Measurements from ENCODE around the gene ITPR1. TPM values are rescaled to one million over a fixed set of nuclear protein-coding genes. Genes with fewer than 3 reads are reported as not detected.

Gene ITPR1
- total and polyA plus RNA-seq, 2 experiments from 2014 or later: 6.8 to 21.0 TPM

DNA sequence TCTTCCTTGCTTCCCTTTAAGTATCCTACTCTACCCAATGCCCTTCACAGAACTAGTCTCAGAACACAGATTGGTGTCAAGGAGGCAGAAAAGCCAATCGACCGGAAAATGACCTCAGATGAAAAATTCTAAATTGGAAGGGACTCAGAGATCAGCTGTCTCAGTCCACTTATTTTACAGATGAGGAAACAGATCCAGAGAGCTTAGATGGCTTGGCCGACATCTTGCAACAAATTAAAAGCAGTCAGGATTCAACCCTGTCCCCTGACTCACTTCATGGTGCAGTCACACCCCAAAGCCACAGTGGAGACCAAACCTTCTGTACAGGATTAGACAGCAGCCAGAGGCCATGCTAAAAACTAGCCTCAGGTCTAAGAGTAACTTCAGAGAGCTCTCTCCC is 316.8 kb downstream of the ITPR1 start:
- Histone ChIP-seq H2AFZ (no peak overlapping the region), H4K20me1 (replicated peaks; ENCODE audit: insufficient read depth) (no peaks in the 10 kb centered on the region), H3F3A (replicated peaks; ENCODE audit: low read depth) (no peaks in the 10 kb centered on the region), H3K4me3 (no peak overlapping the region), H3K79me2 (replicated peaks; ENCODE audit: insufficient read depth) (no peaks in the 10 kb centered on the region), H3K27me3 (ENCODE audit: insufficient read depth) (no peaks in the 10 kb centered on the region), H3K27ac (ENCODE audit: low read depth) (no peak overlapping the region), H3K9me2 (ENCODE audit: insufficient read depth) (no peaks in the 10 kb centered on the region), H3K4me1 (ENCODE audit: insufficient read depth) (no peaks in the 10 kb centered on the region; the same call in 1 of the 2 replicates), H3K4me2 (no peak overlapping the region), H3K36me3 (ENCODE audit: insufficient read depth) (no peaks in the 10 kb centered on the region)
- no peak for ATAC-seq
- peaks cover 7% of the 10 kb centered on the region for H3K27me3 Mint-ChIP-seq (ENCODE audit: insufficient read depth, low read depth, poor library complexity)
- H3K27ac Mint-ChIP-seq: no peak overlapping the region
- no peak for DNase-seq (ENCODE audit: low spot score)
- peaks cover 1% of the 10 kb centered on the region; the same call in 1 of the 3 replicates for H3K36me3 Mint-ChIP-seq (ENCODE audit: low read depth)
- H3K4me1 Mint-ChIP-seq: peaks cover 13% of the 10 kb centered on the region
- H3K9me3 Mint-ChIP-seq: no peaks in the 10 kb centered on the region
- TF ChIP-seq ZNF114 (CRISPR knock-in tag; IDR thresholded peaks at IDR 0.05): no peak
- TF ChIP-seq POLR2AphosphoS5 (IDR thresholded peaks at IDR 0.05; ENCODE audit: low read depth): no peak
- TF ChIP-seq EZH2 (IDR thresholded peaks at IDR 0.05; ENCODE audit: low read depth, unreplicated experiment): no peak
- TF ChIP-seq ZNF331 (CRISPR knock-in tag; IDR thresholded peaks at IDR 0.05; ENCODE audit: low read depth): no peak
- no peak for TF ChIP-seq JUNB (IDR thresholded peaks at IDR 0.05; ENCODE audit: unreplicated experiment)
- no peak for TF ChIP-seq EZH2phosphoT487 (IDR thresholded peaks at IDR 0.05; ENCODE audit: unreplicated experiment)
- TF ChIP-seq, protein P1, sequence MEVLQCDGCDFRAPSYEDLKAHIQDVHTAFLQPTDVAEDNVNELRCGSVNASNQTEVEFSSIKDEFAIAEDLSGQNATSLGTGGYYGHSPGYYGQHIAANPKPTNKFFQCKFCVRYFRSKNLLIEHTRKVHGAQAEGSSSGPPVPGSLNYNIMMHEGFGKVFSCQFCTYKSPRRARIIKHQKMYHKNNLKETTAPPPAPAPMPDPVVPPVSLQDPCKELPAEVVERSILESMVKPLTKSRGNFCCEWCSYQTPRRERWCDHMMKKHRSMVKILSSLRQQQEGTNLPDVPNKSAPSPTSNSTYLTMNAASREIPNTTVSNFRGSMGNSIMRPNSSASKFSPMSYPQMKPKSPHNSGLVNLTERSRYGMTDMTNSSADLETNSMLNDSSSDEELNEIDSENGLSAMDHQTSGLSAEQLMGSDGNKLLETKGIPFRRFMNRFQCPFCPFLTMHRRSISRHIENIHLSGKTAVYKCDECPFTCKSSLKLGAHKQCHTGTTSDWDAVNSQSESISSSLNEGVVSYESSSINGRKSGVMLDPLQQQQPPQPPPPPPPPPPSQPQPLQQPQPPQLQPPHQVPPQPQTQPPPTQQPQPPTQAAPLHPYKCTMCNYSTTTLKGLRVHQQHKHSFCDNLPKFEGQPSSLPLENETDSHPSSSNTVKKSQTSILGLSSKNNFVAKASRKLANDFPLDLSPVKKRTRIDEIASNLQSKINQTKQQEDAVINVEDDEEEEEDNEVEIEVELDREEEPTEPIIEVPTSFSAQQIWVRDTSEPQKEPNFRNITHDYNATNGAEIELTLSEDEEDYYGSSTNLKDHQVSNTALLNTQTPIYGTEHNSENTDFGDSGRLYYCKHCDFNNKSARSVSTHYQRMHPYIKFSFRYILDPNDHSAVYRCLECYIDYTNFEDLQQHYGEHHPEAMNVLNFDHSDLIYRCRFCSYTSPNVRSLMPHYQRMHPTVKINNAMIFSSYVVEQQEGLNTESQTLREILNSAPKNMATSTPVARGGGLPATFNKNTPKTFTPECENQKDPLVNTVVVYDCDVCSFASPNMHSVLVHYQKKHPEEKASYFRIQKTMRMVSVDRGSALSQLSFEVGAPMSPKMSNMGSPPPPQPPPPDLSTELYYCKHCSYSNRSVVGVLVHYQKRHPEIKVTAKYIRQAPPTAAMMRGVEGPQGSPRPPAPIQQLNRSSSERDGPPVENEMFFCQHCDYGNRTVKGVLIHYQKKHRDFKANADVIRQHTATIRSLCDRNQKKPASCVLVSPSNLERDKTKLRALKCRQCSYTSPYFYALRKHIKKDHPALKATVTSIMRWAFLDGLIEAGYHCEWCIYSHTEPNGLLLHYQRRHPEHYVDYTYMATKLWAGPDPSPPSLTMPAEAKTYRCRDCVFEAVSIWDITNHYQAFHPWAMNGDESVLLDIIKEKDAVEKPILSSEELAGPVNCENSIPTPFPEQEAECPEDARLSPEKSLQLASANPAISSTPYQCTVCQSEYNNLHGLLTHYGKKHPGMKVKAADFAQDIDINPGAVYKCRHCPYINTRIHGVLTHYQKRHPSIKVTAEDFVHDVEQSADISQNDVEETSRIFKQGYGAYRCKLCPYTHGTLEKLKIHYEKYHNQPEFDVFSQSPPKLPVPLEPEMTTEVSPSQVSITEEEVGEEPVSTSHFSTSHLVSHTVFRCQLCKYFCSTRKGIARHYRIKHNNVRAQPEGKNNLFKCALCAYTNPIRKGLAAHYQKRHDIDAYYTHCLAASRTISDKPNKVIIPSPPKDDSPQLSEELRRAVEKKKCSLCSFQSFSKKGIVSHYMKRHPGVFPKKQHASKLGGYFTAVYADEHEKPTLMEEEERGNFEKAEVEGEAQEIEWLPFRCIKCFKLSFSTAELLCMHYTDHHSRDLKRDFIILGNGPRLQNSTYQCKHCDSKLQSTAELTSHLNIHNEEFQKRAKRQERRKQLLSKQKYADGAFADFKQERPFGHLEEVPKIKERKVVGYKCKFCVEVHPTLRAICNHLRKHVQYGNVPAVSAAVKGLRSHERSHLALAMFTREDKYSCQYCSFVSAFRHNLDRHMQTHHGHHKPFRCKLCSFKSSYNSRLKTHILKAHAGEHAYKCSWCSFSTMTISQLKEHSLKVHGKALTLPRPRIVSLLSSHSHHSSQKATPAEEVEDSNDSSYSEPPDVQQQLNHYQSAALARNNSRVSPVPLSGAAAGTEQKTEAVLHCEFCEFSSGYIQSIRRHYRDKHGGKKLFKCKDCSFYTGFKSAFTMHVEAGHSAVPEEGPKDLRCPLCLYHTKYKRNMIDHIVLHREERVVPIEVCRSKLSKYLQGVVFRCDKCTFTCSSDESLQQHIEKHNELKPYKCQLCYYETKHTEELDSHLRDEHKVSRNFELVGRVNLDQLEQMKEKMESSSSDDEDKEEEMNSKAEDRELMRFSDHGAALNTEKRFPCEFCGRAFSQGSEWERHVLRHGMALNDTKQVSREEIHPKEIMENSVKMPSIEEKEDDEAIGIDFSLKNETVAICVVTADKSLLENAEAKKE (CRISPR knock-in tag; IDR thresholded peaks at IDR 0.05): no peak
- TF ChIP-seq, protein P2, sequence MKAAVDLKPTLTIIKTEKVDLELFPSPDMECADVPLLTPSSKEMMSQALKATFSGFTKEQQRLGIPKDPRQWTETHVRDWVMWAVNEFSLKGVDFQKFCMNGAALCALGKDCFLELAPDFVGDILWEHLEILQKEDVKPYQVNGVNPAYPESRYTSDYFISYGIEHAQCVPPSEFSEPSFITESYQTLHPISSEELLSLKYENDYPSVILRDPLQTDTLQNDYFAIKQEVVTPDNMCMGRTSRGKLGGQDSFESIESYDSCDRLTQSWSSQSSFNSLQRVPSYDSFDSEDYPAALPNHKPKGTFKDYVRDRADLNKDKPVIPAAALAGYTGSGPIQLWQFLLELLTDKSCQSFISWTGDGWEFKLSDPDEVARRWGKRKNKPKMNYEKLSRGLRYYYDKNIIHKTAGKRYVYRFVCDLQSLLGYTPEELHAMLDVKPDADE (IDR thresholded peaks at IDR 0.05): no peak
- TF ChIP-seq, protein P3, sequence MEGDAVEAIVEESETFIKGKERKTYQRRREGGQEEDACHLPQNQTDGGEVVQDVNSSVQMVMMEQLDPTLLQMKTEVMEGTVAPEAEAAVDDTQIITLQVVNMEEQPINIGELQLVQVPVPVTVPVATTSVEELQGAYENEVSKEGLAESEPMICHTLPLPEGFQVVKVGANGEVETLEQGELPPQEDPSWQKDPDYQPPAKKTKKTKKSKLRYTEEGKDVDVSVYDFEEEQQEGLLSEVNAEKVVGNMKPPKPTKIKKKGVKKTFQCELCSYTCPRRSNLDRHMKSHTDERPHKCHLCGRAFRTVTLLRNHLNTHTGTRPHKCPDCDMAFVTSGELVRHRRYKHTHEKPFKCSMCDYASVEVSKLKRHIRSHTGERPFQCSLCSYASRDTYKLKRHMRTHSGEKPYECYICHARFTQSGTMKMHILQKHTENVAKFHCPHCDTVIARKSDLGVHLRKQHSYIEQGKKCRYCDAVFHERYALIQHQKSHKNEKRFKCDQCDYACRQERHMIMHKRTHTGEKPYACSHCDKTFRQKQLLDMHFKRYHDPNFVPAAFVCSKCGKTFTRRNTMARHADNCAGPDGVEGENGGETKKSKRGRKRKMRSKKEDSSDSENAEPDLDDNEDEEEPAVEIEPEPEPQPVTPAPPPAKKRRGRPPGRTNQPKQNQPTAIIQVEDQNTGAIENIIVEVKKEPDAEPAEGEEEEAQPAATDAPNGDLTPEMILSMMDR (conservative IDR thresholded peaks at IDR 0.05; ENCODE audit: low read depth in 2 of 2): no peak
- TF ChIP-seq NANOG (IDR thresholded peaks at IDR 0.05; ENCODE audit: borderline replicate concordance): no peak
- no peak for TF ChIP-seq CREB1 (CRISPR knock-in tag; IDR thresholded peaks at IDR 0.05; ENCODE audit: low read depth)
- no peak for TF ChIP-seq STAT1 (IDR thresholded peaks at IDR 0.05; ENCODE audit: unreplicated experiment)
- TF ChIP-seq, protein P4, sequence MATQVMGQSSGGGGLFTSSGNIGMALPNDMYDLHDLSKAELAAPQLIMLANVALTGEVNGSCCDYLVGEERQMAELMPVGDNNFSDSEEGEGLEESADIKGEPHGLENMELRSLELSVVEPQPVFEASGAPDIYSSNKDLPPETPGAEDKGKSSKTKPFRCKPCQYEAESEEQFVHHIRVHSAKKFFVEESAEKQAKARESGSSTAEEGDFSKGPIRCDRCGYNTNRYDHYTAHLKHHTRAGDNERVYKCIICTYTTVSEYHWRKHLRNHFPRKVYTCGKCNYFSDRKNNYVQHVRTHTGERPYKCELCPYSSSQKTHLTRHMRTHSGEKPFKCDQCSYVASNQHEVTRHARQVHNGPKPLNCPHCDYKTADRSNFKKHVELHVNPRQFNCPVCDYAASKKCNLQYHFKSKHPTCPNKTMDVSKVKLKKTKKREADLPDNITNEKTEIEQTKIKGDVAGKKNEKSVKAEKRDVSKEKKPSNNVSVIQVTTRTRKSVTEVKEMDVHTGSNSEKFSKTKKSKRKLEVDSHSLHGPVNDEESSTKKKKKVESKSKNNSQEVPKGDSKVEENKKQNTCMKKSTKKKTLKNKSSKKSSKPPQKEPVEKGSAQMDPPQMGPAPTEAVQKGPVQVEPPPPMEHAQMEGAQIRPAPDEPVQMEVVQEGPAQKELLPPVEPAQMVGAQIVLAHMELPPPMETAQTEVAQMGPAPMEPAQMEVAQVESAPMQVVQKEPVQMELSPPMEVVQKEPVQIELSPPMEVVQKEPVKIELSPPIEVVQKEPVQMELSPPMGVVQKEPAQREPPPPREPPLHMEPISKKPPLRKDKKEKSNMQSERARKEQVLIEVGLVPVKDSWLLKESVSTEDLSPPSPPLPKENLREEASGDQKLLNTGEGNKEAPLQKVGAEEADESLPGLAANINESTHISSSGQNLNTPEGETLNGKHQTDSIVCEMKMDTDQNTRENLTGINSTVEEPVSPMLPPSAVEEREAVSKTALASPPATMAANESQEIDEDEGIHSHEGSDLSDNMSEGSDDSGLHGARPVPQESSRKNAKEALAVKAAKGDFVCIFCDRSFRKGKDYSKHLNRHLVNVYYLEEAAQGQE (IDR thresholded peaks at IDR 0.05; ENCODE audit: unreplicated experiment): no peak
- H3K4me3 Mint-ChIP-seq: no peak overlapping the region

Measured in GM23338 (cell line).